HFF-Myc (cell line): ENCODE results near the gene KCNQ2.

Source experiments
- DNase-seq: peaks from one replicate; pipeline ENCODE4 v3.0.0-alpha.2; 2011; ENCODE audit warnings: low read depth; ENCODE audit errors: extremely low read depth
- H3K4me3 ChIP-seq: replicated peaks from 2 replicates; pipeline ENCODE4 v1.5.1; 2011; ENCODE audit warnings: low read depth, mild to moderate bottlenecking, control low read depth, low read length
- TF ChIP-seq, protein P1 (sequence below): IDR thresholded peaks from 2 replicates; pipeline ENCODE4 v1.5.1; 2012; ENCODE audit warnings: mild to moderate bottlenecking, low read depth, low read length, control low read depth; ENCODE audit errors: missing control alignments

KCNQ2 gene

GRCh38 chr20:63406617-63407245 is 65.7 kb downstream of the KCNQ2 start:
- TF ChIP-seq, protein P1, sequence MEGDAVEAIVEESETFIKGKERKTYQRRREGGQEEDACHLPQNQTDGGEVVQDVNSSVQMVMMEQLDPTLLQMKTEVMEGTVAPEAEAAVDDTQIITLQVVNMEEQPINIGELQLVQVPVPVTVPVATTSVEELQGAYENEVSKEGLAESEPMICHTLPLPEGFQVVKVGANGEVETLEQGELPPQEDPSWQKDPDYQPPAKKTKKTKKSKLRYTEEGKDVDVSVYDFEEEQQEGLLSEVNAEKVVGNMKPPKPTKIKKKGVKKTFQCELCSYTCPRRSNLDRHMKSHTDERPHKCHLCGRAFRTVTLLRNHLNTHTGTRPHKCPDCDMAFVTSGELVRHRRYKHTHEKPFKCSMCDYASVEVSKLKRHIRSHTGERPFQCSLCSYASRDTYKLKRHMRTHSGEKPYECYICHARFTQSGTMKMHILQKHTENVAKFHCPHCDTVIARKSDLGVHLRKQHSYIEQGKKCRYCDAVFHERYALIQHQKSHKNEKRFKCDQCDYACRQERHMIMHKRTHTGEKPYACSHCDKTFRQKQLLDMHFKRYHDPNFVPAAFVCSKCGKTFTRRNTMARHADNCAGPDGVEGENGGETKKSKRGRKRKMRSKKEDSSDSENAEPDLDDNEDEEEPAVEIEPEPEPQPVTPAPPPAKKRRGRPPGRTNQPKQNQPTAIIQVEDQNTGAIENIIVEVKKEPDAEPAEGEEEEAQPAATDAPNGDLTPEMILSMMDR, result no peak
- DNase-seq, result no peak
- no peak overlapping the region for H3K4me3 ChIP-seq

GRCh38 chr20:63406011-63406410 is 66.4 kb downstream of the KCNQ2 start:
- no peak for DNase-seq
- TF ChIP-seq, protein P1, result no peak
- H3K4me3 ChIP-seq, result no peak overlapping the region

GRCh38 chr20:63405102-63405730 is 67.2 kb downstream of the KCNQ2 start:
- no peak for DNase-seq
- H3K4me3 ChIP-seq, result no peak overlapping the region
- TF ChIP-seq, protein P1, result no peak

- no peak for DNase-seq
- TF ChIP-seq, protein P1, result no peak
Measured at GRCh38 chr20:63404129-63405085, 68.0 kb downstream of the KCNQ2 start.

GRCh38 chr20:63403403-63404105 is 68.9 kb downstream of the KCNQ2 start:
- TF ChIP-seq, protein P1, result no peak
- H3K4me3 ChIP-seq, result no peak overlapping the region
- DNase-seq, result no peak

More at GRCh38 chr20:63404129-63405085, 68.0 kb downstream of the KCNQ2 start:
- H3K4me3 ChIP-seq, result no peak overlapping the region

DNA sequence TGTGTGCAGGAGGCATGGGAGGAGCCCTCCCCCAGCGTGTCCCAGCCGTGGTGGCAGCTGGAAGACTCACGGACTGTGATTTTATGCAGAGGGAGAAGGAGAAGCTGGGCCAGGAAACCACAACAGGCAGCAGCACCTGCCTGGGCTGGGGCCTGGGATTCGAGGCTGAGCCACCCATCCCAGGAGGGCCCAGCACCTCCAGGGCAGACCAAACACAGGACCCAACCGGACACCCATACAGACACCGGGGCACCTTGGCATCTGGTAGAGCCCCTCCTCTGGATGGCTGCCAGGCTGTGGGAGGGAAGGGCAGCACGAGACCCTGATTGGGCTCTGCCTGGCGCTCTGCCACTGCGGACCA is 69.6 kb downstream of the KCNQ2 start:
- no peak overlapping the region for H3K4me3 ChIP-seq
- no peak for DNase-seq
- TF ChIP-seq, protein P1, result no peak
